HG02870 (cell line): ENCODE data around the gene LCA5.
"Not testable (repeated sequence)": the region's sequence is repeated elsewhere in the genome, so short reads cannot be mapped to it uniquely, and the experiment has no call there.

Source experiments
- ATAC-seq: cut with Tn5 transposase; IDR thresholded peaks from one replicate; pipeline ENCODE4 v1.9.1; 2021; ENCODE audit warnings: mild to moderate bottlenecking, moderate library complexity; ENCODE audit not compliant: unreplicated experiment

The LCA5 gene

GRCh38 chr6:79468116-79468515 lies 69.1 kb downstream of the LCA5 start:
- no peak for ATAC-seq

GRCh38 chr6:79467716-79468115 lies 69.5 kb downstream of the LCA5 start:
- ATAC-seq: no peak

GRCh38 chr6:79466207-79466834 lies 70.9 kb downstream of the LCA5 start:
- no peak for ATAC-seq

- ATAC-seq: no peak
Measured at GRCh38 chr6:79465381-79465780, 71.8 kb downstream of the LCA5 start.

- no peak for ATAC-seq
Measured at GRCh38 chr6:79463621-79464050, 73.6 kb downstream of the LCA5 start.

GRCh38 chr6:79461205-79461604 lies 76.0 kb downstream of the LCA5 start:
- ATAC-seq: peak; percentile 76

- ATAC-seq: no peak
Measured at GRCh38 chr6:79455446-79455845, 81.8 kb downstream of the LCA5 start.

- ATAC-seq: no peak
Measured at GRCh38 chr6:79453558-79454042, 83.6 kb downstream of the LCA5 start.

GRCh38 chr6:79450984-79451383 lies 86.2 kb downstream of the LCA5 start:
- no peak for ATAC-seq

- no peak for ATAC-seq
Measured at GRCh38 chr6:79446006-79446405, 91.2 kb downstream of the LCA5 start.

- not testable (repeated sequence) for ATAC-seq
Measured at GRCh38 chr6:79443876-79444275, 93.4 kb downstream of the LCA5 start.

GRCh38 chr6:79441192-79441591 lies 96.0 kb downstream of the LCA5 start:
- no peak for ATAC-seq

GRCh38 chr6:79440598-79440997 lies 96.6 kb downstream of the LCA5 start:
- ATAC-seq: peak; percentile 79

- ATAC-seq: no peak
Measured at GRCh38 chr6:79438030-79438429, 99.2 kb downstream of the LCA5 start.

- ATAC-seq: no peak
Measured at GRCh38 chr6:79436241-79436640, 101.0 kb downstream of the LCA5 start.

- ATAC-seq: no peak
Measured at GRCh38 chr6:79435746-79436145, 101.5 kb downstream of the LCA5 start.
